Muscle layer of colon (tissue), 2 donors: Measurements from ENCODE around the gene CAMSAP2.

Experiments used
- H3K27ac ChIP-seq: one replicate; pipeline ENCODE4 v1.7.0; 2013; ENCODE audit warnings: low read depth, mild to moderate bottlenecking, low read length, moderate library complexity
- H3K27me3 ChIP-seq, 2 donors: one replicate each; pipeline ENCODE4 v1.7.0; 2013; ENCODE audit warnings: low read length in 2 of 2, mild to moderate bottlenecking in 2 of 2; ENCODE audit not compliant: insufficient read depth in 2 of 2, control insufficient read depth in 1 of 2
- H3K36me3 ChIP-seq: one replicate; pipeline ENCODE4 v1.7.0; 2013; ENCODE audit warnings: mild to moderate bottlenecking, low read length; ENCODE audit not compliant: insufficient read depth
- H3K4me1 ChIP-seq: one replicate; pipeline ENCODE4 v1.7.0; 2013; ENCODE audit warnings: mild to moderate bottlenecking, low read length; ENCODE audit not compliant: insufficient read depth
- H3K4me3 ChIP-seq, 2 donors: one replicate each; pipeline ENCODE4 v1.7.0; 2013; ENCODE audit warnings: low read length in 2 of 2, low read depth in 1 of 2, mild to moderate bottlenecking in 1 of 2, moderate library complexity in 1 of 2
- H3K9ac ChIP-seq: one replicate; pipeline ENCODE4 v1.7.0; 2013; ENCODE audit warnings: low read length
- H3K9me3 ChIP-seq: one replicate; pipeline ENCODE4 v1.7.0; 2013; ENCODE audit warnings: mild to moderate bottlenecking, low read length
- donor health status: abdominal sarcoma.
- donor health status: Adenocarcinoma of cecum.

Gene CAMSAP2

DNA sequence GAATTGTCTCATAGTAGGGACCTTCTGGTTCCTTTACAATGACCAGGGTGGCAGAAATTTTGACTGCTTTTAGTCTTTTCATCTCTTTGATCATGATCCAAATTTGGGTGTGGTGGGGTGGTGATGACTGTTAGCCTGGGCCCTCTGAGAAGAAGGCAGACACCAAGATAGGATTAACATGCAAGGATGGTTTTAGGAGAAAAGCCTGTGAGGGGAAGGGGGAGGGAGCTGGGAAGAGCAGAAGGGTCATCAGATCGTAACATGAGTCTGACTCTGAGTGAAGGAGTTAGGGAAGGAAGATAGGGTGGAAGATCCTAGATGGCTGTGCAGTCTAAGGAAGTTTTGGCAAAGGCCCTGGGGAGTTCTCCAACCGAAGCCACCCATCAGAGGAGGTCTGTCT lies 28.5 kb upstream of the CAMSAP2 start:
- H3K4me1 ChIP-seq, result no peaks in the 10 kb centered on the region
- H3K27me3 ChIP-seq, result no peaks in the 10 kb centered on the region
- H3K9ac ChIP-seq, result no peak overlapping the region
- no peak overlapping the region for H3K4me3 ChIP-seq
- H3K9me3 ChIP-seq, result no peaks in the 10 kb centered on the region
- no peaks in the 10 kb centered on the region for H3K36me3 ChIP-seq
- H3K27ac ChIP-seq, result no peak overlapping the region

DNA sequence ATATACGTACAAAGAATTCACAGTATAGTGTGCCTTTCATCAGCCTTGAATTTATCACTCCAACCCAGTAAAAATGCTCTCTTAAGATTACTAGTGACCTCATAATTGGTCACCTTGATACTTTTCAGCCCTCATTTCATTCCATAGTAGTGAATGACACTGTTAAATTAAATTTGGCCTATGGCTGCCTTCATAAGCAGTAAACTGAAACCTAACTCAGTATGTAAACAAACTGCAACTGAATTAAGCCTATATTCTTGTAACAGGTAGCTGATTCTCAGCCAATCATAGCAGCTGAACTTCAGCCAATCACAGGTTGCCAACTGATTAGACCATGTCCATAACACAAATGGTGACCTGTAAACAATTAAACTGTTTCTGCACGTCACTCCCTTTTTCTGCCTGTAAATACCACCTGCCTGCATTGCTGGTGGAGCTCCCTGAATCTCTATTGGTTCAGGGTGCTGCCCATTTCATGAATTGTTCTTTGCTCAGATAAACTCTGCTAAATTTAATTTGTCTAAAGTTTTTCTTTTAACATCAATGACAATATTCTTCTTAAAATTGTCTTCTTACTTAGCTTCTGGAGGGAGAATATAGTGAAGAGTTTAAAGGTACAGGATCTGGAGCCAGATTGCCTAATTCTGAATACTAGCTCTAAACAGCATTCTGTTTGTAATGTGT lies 24.0 kb upstream of the CAMSAP2 start:
- Histone ChIP-seq H3K27me3 (no peaks in the 10 kb centered on the region), H3K36me3 (no peaks in the 10 kb centered on the region), H3K9ac (no peak overlapping the region), H3K4me3 (no peak overlapping the region), H3K27ac (no peak overlapping the region), H3K9me3 (no peaks in the 10 kb centered on the region), H3K4me1 (no peaks in the 10 kb centered on the region)

DNA sequence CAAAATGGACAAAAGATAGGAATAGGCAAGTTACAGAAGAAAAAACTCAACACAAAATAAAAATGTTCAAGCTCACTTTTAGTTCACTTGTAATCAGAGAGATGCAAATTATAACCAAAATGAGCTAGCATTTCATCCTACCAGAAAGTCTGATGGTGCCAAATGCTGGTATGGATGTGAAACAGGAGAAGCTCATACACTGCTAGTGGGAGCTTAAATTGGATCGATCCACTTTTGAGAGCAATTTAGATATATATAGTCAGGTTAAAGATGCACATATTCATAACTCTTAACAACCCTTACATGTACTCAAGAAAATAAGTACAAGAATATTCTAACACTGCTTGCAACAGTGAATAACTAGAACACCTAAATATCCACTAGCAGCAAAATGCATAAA lies 18.5 kb upstream of the CAMSAP2 start:
- Histone ChIP-seq H3K9me3 (no peaks in the 10 kb centered on the region), H3K4me3 (no peak overlapping the region), H3K27me3 (no peaks in the 10 kb centered on the region), H3K9ac (no peak overlapping the region), H3K36me3 (no peaks in the 10 kb centered on the region), H3K27ac (no peak overlapping the region), H3K4me1 (no peaks in the 10 kb centered on the region)

DNA sequence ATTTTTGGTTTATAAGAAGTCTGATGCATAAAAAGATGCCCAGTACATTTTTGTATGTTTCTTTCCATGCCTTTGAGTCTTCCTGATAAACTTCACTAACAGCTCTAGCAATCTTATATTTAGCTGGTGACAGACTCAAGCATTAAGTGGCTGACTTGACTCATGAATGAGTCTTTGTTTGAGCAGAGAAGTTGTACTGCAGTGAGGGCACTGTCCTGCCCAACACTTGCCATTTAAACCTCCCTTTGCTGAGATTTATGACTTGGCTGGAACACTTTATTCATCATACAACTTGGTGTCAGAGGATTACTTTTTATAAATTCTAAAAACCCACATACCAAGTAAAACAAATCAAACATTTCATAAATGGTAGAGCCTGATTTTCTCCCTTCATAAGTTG lies 14.6 kb upstream of the CAMSAP2 start:
- H3K36me3 ChIP-seq, result no peaks in the 10 kb centered on the region
- no peaks in the 10 kb centered on the region for H3K9me3 ChIP-seq
- no peak overlapping the region for H3K9ac ChIP-seq
- H3K27ac ChIP-seq, result no peak overlapping the region
- no peaks in the 10 kb centered on the region for H3K4me1 ChIP-seq
- H3K4me3 ChIP-seq, result no peak overlapping the region
- no peaks in the 10 kb centered on the region for H3K27me3 ChIP-seq

DNA sequence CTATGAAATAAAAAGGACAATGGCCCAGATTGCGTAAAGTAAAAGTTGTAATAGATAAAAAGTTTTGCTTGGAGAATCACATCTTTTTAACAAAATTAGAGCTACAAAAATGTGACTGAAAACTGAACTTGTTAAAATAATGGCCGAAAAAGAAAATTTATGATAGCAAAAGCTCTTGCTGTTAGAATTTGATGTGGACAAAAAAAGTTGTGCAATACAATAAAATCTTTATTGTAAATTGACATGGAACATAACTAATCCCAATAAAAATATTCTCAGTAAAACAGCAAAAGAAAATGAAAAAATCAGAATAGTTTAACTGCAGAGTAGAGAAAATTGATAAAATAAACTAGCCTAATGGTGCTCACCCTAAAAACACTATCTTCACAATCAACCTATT lies 11.4 kb upstream of the CAMSAP2 start:
- Histone ChIP-seq H3K36me3 (no peaks in the 10 kb centered on the region), H3K27me3 (no peaks in the 10 kb centered on the region), H3K27ac (no peak overlapping the region), H3K4me3 (no peak overlapping the region), H3K9me3 (no peaks in the 10 kb centered on the region), H3K4me1 (no peaks in the 10 kb centered on the region), H3K9ac (no peak overlapping the region)

DNA sequence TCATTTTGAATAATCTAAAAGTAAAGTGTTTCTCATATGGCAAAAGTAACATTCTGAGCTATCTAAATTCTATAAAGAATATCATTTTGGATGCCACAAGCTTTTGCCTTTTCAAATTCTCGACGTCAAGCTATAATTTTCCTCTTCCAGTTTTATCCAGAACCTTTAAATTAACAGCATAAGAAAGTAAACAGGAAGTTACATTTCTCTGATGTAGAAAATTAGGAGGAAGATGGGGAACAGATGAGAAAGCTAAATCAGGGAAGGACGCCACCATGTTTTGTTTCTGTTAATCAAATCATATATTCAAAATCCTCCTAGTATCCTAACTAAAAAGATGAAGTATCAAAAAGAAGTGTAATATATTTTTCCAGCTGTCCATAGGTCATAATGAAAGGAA lies 8.8 kb upstream of the CAMSAP2 start:
- H3K27ac ChIP-seq, result no peak overlapping the region
- H3K36me3 ChIP-seq, result no peaks in the 10 kb centered on the region
- no peaks in the 10 kb centered on the region for H3K4me1 ChIP-seq
- H3K27me3 ChIP-seq, result no peaks in the 10 kb centered on the region
- no peaks in the 10 kb centered on the region for H3K9me3 ChIP-seq
- no peak overlapping the region for H3K4me3 ChIP-seq
- H3K9ac ChIP-seq, result no peak overlapping the region

DNA sequence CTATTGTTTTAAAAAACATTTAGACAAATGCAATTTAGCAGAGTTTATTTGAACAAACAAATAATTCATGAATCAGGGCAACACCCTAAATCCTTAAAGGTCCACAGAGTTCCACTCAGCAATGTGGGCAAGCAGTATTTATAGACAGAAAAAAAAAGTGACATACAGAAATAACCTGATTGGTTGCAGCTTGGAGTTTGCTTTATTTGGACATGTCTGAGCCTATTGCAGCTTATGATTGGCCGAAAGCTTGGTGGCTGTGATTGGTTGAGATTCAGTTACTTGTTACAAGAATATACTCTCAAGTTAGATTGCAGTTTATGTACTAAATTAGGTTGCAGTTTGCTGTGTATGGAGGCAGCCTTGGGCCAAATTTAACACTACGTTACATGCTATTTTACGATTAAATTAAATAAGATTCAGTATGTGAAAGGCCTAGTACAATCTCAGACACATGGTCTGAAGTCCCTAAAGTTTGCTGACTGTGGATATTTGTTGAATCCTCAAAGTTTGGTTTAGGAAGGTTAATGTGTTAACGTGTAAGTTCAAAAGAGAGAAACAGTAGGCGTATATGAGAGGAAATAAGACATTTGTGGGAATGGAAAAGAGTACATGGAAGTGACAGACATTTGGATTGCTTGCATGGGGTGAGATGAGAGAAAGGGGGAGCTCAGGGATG lies 6.9 kb upstream of the CAMSAP2 start:
- Histone ChIP-seq H3K9me3 (no peaks in the 10 kb centered on the region), H3K36me3 (no peaks in the 10 kb centered on the region), H3K27me3 (no peaks in the 10 kb centered on the region), H3K27ac (no peak overlapping the region), H3K4me3 (no peak overlapping the region), H3K9ac (no peak overlapping the region), H3K4me1 (no peaks in the 10 kb centered on the region)

DNA sequence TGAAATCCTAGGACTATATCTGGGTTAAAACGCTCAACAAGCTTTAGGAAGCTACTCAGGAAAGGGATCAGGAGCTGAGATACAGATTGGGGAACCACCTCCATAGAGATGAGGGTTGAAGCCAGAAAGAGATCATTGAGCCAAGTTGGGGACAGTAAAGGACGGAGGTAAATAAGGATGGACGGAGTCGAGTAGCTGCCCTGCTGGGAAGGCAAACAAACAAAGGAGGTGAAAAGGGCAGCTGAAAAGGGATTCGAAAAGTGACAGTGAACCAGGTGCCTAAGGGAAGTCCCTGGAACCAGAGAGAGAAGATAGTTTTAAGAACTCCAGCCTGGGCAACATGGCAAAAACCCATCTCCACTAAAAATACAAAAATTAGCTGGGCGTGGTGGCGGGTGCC lies 6.3 kb upstream of the CAMSAP2 start:
- H3K4me1 ChIP-seq, result no peaks in the 10 kb centered on the region
- no peaks in the 10 kb centered on the region for H3K27me3 ChIP-seq
- no peaks in the 10 kb centered on the region for H3K36me3 ChIP-seq
- no peaks in the 10 kb centered on the region for H3K9me3 ChIP-seq
- H3K27ac ChIP-seq, result no peak overlapping the region
- no peak overlapping the region for H3K4me3 ChIP-seq
- H3K9ac ChIP-seq, result no peak overlapping the region

DNA sequence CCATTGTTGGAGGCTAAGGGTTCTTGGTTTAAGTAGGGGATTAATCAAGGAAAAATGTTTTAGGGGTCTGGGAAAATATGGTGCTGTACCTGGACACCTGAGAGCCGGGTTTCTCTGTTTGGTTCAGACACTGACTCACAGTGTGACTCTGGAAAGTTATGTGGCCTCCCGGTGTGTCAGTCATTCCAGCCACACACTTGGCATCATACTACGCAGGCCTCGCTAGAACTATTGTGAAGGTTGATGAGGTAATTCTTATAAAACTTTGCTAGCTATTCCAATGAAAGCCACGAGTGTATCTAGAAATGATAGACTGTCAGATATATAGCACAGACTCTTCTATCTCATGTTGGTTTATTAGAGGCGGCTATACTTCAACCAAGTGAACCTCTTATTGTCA lies 4.8 kb upstream of the CAMSAP2 start:
- no peaks in the 10 kb centered on the region for H3K27me3 ChIP-seq
- H3K27ac ChIP-seq, result no peak overlapping the region
- H3K9me3 ChIP-seq, result no peaks in the 10 kb centered on the region
- H3K4me3 ChIP-seq, result no peak overlapping the region
- peaks cover 7% of the 10 kb centered on the region for H3K4me1 ChIP-seq
- no peaks in the 10 kb centered on the region for H3K36me3 ChIP-seq
- H3K9ac ChIP-seq, result no peak overlapping the region

DNA sequence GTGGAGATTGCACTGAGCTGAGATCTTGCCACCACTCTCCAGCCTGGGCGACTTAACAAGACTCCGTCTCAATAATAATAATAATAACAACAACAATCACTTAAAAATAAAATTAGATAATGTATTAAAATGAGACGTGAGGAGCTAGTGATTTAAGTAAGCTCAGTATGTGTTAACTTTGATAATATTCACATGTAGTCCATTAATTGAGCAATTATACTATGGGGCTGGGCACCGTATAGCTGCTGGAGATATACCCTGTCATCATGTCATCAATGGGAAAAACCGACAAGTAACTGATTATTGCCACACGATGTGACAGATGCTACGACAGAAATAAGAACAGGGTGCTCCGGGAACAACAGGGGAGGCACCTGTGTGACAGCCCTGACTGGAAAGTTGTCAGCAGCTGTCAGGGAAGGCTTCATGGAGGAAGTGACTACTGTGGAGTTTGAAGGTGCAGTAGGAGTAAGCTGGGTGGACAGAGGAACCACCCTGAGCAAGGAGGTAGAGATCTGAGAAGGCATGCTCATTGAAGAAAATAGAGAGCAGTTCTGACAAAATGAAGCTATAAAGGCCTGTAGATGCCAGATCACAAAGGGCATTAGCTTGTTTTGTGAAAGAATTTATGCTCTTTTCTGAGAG lies 924 bp upstream of the CAMSAP2 start:
- Histone ChIP-seq H3K9me3 (no peaks in the 10 kb centered on the region), H3K27ac (peak overlapping the region; percentile 70), H3K36me3 (no peaks in the 10 kb centered on the region), H3K4me3 (peak overlapping the region in 1 of 2 donors; percentile 61), H3K27me3 (no peaks in the 10 kb centered on the region), H3K4me1 (peaks cover 27% of the 10 kb centered on the region), H3K9ac (peak overlapping the region; percentile 36)

DNA sequence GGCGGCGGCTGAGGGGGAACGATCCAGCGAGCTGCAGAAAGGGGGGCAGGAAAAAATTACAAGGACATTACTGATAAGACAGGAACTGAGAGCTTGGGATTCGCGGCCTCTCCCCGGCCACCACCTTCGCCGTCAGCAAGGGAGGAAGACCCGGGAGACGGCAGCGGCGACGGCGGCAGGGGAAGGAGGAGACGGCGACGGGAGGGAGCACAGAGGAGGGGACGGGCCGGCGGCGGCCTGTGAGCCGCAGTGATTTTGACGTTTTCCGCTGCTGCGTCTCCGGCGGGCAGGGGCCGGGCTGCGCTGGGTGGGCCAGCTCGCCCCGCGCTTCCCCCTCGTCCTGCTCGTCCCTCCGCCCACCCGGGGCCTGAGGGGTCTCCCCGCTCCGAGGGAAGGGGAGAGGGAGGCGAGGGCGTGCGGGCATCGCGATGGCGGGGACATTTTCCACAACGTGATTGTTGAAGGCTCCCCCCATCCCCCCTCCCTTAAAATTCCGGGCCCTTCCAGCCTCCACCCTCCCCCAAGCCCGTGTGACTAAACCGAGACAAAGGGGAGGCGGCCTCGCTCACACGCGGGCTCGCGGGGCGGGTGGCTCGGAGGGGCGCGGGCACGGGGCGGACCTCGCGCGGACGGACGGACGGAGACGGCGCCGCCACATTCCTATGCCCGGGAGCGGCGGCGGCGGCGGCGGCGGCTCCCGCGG lies 407 bp downstream of the CAMSAP2 start:
- Histone ChIP-seq H3K27me3 (no peaks in the 10 kb centered on the region), H3K36me3 (no peaks in the 10 kb centered on the region), H3K4me1 (peaks cover 33% of the 10 kb centered on the region), H3K27ac (peak overlapping the region; percentile 97), H3K4me3 (peak overlapping the region; percentile 82 to 99), H3K9ac (peak overlapping the region; percentile 70), H3K9me3 (no peaks in the 10 kb centered on the region)
